ENCODE results near the gene RACK1. TPM values are rescaled to one million over a fixed set of nuclear protein-coding genes. Genes with fewer than 3 reads are reported as not detected.

The RACK1 gene
- total and polyA plus RNA-seq, 2 of the 13 experiments (the other 11 are each of a cell fraction or from before 2014, with no cell fraction given), result 2,514 to 6,141 TPM

DNA sequence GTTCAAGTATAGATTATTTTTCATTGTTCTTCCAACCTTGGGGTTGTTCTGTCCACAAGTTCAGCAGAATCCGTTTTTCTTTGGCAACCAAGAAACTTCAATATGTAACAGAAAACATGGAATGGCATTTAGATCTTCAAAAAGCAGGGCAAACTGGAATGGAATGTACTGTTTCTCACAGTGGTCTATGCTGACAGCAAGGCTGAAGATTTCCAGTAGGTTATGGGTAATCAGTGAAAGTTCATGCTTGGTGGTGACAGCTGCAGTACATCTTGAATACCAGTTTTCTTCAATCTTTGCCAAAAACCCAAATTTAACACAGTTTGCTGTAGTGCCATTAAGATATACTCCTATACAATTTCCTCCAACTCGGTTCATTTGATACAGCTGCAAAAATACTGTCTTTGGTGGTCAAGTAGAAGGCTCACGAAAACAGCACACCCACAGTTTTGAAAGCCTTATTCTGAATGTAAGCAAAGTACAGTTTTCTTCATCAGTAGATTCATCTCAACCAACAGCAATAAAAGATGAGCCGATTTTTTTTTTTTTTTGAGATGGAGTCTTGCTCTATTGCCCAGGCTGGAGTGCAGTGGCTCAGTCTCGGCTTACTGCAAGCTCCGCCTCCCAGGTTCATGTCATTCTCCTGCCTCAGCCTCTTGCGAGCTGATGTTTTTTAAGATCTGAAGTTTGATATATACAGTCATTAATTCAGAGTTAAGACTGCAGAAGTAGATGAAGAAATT lies 12.3 kb upstream of the RACK1 start:
- H3K4me1 ChIP-seq (ENCODE audit: insufficient read depth, low read length), result peaks cover 68% of the 10 kb centered on the region

DNA sequence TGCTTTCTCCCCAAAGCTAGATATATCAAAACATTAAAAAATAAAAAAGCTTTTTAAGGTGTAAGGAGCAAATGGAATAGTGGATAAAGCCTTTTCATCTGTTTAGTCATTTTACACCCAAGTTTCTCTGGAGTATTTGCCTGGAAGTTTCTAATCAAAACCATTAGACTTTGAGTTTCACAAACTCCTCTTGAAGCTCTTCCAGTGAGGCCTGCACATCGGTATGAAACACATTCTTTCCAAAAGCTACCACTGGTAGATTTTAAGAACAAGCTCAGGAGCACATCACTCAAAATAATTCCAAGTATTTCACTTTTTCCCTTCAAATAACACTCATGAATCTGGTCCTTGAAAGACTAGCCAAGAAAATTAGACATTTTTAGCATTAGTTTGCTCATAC lies 11.6 kb upstream of the RACK1 start:
- Histone ChIP-seq H3K27me3 (ENCODE audit: control insufficient read depth in 1 of 2, insufficient read depth in 2 of 2, low read length in 2 of 2) (no peaks in the 10 kb centered on the region; a peak in 1 of 5 replicates), H3K9ac (ENCODE audit: insufficient read depth, low read depth, low read length) (no peak overlapping the region), H3K9me3 (ENCODE audit: low read length) (no peaks in the 10 kb centered on the region), H3K4me3 (replicated peaks in 1 of 3; ENCODE audit: insufficient read depth in 1 of 3, low read depth in 2 of 3, low read length in 3 of 3) (no peak overlapping the region), H3K4me2 (ENCODE audit: low read depth, low read length) (no peak overlapping the region), H2AFZ (ENCODE audit: low read length) (no peak overlapping the region), H3K36me3 (replicated peaks in 1 of 2; ENCODE audit: control insufficient read depth in 1 of 2, insufficient read depth in 2 of 2, low read length in 2 of 2) (peaks cover 3 to 18% of the 10 kb centered on the region in 2 experiments; a peak in 3 of 5 replicates), H3K79me2 (ENCODE audit: insufficient read depth, low read length) (peaks cover 75% of the 10 kb centered on the region), H3K27ac (ENCODE audit: extremely low read length, insufficient read depth, low read length) (no peak overlapping the region), H3K4me1 (ENCODE audit: insufficient read depth, low read length) (peaks cover 74% of the 10 kb centered on the region), H4K20me1 (ENCODE audit: insufficient read depth, low read length) (peaks cover 29% of the 10 kb centered on the region)
- 79% methylated on average over 1 of the region's 1 CpG for WGBS (ENCODE audit: low lambda C conversion rate)
- in situ Hi-C loops (cut with HindIII; ENCODE audit: extremely low pct_ligation_motif_present, low pct_unique_long_range_greater_than_20kb), result no loop called here
- no TSS peak for BruUV-seq (replicated peaks)
- POLR2A ChIA-PET, result interaction anchor here (2.1 kb wide), 1 partner anchor 10 kb away, joined by 7 read pairs; no protein-coding TSS in a partner anchor
- ATAC-seq (no peak), DNase-seq (ENCODE audit: low spot score) (no peak), FAIRE-seq (no peak)
- intact Hi-C loops (cut with micrococcal nuclease; ENCODE audit: unreplicated experiment), result no loop called here
- CTCF ChIA-PET (ENCODE audit: low intra/inter-chr PET ratio, low total read pairs), result no interaction called here
- TF ChIP-seq GPBP1L1 (CRISPR knock-in tag; IDR thresholded peaks at IDR 0.05) (no peak), MAX (IDR thresholded peaks at IDR 0.05) (no peak), ZSCAN9 (CRISPR knock-in tag; IDR thresholded peaks at IDR 0.05; ENCODE audit: borderline replicate concordance) (no peak), ZSCAN29 (CRISPR knock-in tag; conservative IDR thresholded peaks at IDR 0.05) (no peak), ZNF207 (IDR thresholded peaks at IDR 0.05; ENCODE audit: borderline replicate concordance) (no peak), POGZ (CRISPR knock-in tag; IDR thresholded peaks at IDR 0.05) (no peak), ZNF251 (CRISPR knock-in tag; IDR thresholded peaks at IDR 0.05) (no peak), ZNF619 (CRISPR knock-in tag; IDR thresholded peaks at IDR 0.05) (no peak), ZNF576 (CRISPR knock-in tag; IDR thresholded peaks at IDR 0.05) (no peak)
- TF ChIP-seq, protein P1, sequence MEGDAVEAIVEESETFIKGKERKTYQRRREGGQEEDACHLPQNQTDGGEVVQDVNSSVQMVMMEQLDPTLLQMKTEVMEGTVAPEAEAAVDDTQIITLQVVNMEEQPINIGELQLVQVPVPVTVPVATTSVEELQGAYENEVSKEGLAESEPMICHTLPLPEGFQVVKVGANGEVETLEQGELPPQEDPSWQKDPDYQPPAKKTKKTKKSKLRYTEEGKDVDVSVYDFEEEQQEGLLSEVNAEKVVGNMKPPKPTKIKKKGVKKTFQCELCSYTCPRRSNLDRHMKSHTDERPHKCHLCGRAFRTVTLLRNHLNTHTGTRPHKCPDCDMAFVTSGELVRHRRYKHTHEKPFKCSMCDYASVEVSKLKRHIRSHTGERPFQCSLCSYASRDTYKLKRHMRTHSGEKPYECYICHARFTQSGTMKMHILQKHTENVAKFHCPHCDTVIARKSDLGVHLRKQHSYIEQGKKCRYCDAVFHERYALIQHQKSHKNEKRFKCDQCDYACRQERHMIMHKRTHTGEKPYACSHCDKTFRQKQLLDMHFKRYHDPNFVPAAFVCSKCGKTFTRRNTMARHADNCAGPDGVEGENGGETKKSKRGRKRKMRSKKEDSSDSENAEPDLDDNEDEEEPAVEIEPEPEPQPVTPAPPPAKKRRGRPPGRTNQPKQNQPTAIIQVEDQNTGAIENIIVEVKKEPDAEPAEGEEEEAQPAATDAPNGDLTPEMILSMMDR (CRISPR knock-in tag; IDR thresholded peaks at IDR 0.05), result no peak
- TF ChIP-seq, protein P2, sequence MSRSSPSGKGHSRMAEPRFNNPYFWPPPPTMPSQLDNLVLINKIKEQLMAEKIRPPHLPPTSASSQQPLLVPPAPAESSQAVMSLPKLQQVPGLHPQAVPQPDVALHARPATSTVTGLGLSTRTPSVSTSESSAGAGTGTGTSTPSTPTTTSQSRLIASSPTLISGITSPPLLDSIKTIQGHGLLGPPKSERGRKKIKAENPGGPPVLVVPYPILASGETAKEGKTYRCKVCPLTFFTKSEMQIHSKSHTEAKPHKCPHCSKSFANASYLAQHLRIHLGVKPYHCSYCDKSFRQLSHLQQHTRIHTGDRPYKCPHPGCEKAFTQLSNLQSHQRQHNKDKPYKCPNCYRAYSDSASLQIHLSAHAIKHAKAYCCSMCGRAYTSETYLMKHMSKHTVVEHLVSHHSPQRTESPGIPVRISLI (CRISPR knock-in tag; IDR thresholded peaks at IDR 0.05; ENCODE audit: borderline replicate concordance), result no peak

More for the DNA sequence above, 12.3 kb upstream of the RACK1 start:
- ChIA-PET CTCF (ENCODE audit: low intra/inter-chr PET ratio, low total read pairs) (no interaction called here), POLR2A (interaction anchor here (1.1 to 2.1 kb wide), 3 partner anchors 9 to 12 kb away, joined by 3 to 7 read pairs (median 5); partner anchors contain the start of gene RACK1)
- Histone ChIP-seq H3K4me3 (replicated peaks in 1 of 3; ENCODE audit: insufficient read depth in 1 of 3, low read depth in 2 of 3, low read length in 3 of 3) (no peak overlapping the region), H3K9ac (ENCODE audit: insufficient read depth, low read depth, low read length) (no peak overlapping the region), H2AFZ (ENCODE audit: low read length) (no peak overlapping the region), H3K27me3 (ENCODE audit: control insufficient read depth in 1 of 2, insufficient read depth in 2 of 2, low read length in 2 of 2) (no peaks in the 10 kb centered on the region; a peak in 1 of 5 replicates), H3K36me3 (replicated peaks in 1 of 2; ENCODE audit: control insufficient read depth in 1 of 2, insufficient read depth in 2 of 2, low read length in 2 of 2) (peaks cover 3 to 18% of the 10 kb centered on the region in 2 experiments; a peak in 3 of 5 replicates), H3K9me3 (ENCODE audit: low read length) (no peaks in the 10 kb centered on the region), H4K20me1 (ENCODE audit: insufficient read depth, low read length) (peaks cover 25% of the 10 kb centered on the region), H3K27ac (ENCODE audit: extremely low read length, insufficient read depth, low read length) (no peak overlapping the region), H3K79me2 (ENCODE audit: insufficient read depth, low read length) (peaks cover 74% of the 10 kb centered on the region), H3K4me2 (ENCODE audit: low read depth, low read length) (no peak overlapping the region)
- BruUV-seq (replicated peaks), result TSS peak; percentile 5
- ATAC-seq, result no peak
- TF ChIP-seq ZNF121 (CRISPR knock-in tag; IDR thresholded peaks at IDR 0.05), result peak; percentile 83
- 0 out of 2 replicates have a peak, but pooled peaks have one; percentile 17 for TF ChIP-seq RBFOX2 (IDR thresholded peaks at IDR 0.05; ENCODE audit: low read depth, low read length)
- no peak for TF ChIP-seq MEIS1 (CRISPR knock-in tag; IDR thresholded peaks at IDR 0.05; ENCODE audit: borderline replicate concordance)
- intact Hi-C loops (cut with micrococcal nuclease; ENCODE audit: unreplicated experiment) (no loop called here), in situ Hi-C loops (cut with HindIII; ENCODE audit: extremely low pct_ligation_motif_present, low pct_unique_long_range_greater_than_20kb) (no loop called here)
- no peak for FAIRE-seq
- 96% methylated on average over 7 of the region's 7 CpGs for WGBS (ENCODE audit: low lambda C conversion rate)
- no peak for DNase-seq (ENCODE audit: low spot score)

All from HepG2 (cell line).